GM23338 (cell line): ENCODE data around the gene ITGB6.

Experiments
- EZH2 ChIP-seq: fragments of 200-600 bp; sonication (generic); IDR thresholded peaks from one replicate; pipeline ENCODE4 v1.8.0; 2017; ENCODE audit warnings: antibody characterized with exemption, mild to moderate bottlenecking, low read depth; ENCODE audit not compliant: unreplicated experiment
- EZH2phosphoT487 ChIP-seq: fragments of 200-600 bp; sonication (generic); IDR thresholded peaks from one replicate; pipeline ENCODE4 v1.8.1; 2018; ENCODE audit warnings: antibody characterized with exemption; ENCODE audit not compliant: unreplicated experiment
- POLR2AphosphoS5 ChIP-seq: IDR thresholded peaks from 2 replicates; pipeline ENCODE4 v1.6.1; 2016; ENCODE audit warnings: antibody characterized with exemption, low read depth
- TF ChIP-seq, protein P1 (sequence below), 2 experiments: fragments of 200-600 bp in 1 of 2; sonication (generic) in 1 of 2; conservative IDR thresholded peaks; 2 replicates each; pipeline versions ENCODE4 v1.5.1 to v1.6.1; 2016 to 2017; ENCODE audit warnings: antibody characterized with exemption in 2 of 2, low read depth in 2 of 2, mild to moderate bottlenecking in 2 of 2, moderate library complexity in 1 of 2
- TF ChIP-seq, protein P2 (sequence below): IDR thresholded peaks from one replicate; pipeline ENCODE4 v1.6.1; 2018; ENCODE audit warnings: antibody characterized with exemption; ENCODE audit not compliant: unreplicated experiment

DNA sequence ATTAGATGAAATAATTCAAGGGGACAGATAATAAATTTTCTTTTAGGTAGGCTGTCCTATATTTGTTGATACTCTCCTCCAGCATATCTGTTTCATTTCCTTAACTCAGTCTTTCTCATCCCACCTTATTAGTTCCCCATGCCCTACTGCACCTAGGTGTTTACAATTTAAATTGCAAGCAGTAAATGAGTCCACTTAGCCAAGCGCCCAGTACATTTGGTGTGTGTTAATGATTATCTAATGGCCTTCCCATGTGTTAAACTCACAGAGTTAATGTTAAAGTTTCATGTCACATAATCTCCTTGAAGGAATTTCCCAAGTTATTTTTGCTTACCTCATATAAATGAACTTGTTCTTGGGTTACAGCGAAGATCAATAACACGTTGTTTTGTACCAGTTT is 31.2 kb downstream of the ITGB6 start:
- TF ChIP-seq, protein P1, sequence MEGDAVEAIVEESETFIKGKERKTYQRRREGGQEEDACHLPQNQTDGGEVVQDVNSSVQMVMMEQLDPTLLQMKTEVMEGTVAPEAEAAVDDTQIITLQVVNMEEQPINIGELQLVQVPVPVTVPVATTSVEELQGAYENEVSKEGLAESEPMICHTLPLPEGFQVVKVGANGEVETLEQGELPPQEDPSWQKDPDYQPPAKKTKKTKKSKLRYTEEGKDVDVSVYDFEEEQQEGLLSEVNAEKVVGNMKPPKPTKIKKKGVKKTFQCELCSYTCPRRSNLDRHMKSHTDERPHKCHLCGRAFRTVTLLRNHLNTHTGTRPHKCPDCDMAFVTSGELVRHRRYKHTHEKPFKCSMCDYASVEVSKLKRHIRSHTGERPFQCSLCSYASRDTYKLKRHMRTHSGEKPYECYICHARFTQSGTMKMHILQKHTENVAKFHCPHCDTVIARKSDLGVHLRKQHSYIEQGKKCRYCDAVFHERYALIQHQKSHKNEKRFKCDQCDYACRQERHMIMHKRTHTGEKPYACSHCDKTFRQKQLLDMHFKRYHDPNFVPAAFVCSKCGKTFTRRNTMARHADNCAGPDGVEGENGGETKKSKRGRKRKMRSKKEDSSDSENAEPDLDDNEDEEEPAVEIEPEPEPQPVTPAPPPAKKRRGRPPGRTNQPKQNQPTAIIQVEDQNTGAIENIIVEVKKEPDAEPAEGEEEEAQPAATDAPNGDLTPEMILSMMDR (conservative IDR thresholded peaks at IDR 0.05; ENCODE audit: low read depth in 2 of 2): no peak
- TF ChIP-seq, protein P2, sequence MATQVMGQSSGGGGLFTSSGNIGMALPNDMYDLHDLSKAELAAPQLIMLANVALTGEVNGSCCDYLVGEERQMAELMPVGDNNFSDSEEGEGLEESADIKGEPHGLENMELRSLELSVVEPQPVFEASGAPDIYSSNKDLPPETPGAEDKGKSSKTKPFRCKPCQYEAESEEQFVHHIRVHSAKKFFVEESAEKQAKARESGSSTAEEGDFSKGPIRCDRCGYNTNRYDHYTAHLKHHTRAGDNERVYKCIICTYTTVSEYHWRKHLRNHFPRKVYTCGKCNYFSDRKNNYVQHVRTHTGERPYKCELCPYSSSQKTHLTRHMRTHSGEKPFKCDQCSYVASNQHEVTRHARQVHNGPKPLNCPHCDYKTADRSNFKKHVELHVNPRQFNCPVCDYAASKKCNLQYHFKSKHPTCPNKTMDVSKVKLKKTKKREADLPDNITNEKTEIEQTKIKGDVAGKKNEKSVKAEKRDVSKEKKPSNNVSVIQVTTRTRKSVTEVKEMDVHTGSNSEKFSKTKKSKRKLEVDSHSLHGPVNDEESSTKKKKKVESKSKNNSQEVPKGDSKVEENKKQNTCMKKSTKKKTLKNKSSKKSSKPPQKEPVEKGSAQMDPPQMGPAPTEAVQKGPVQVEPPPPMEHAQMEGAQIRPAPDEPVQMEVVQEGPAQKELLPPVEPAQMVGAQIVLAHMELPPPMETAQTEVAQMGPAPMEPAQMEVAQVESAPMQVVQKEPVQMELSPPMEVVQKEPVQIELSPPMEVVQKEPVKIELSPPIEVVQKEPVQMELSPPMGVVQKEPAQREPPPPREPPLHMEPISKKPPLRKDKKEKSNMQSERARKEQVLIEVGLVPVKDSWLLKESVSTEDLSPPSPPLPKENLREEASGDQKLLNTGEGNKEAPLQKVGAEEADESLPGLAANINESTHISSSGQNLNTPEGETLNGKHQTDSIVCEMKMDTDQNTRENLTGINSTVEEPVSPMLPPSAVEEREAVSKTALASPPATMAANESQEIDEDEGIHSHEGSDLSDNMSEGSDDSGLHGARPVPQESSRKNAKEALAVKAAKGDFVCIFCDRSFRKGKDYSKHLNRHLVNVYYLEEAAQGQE: no peak
- TF ChIP-seq POLR2AphosphoS5: no peak
- TF ChIP-seq EZH2phosphoT487: no peak
- TF ChIP-seq EZH2: no peak
